OCI-LY1 (cell line): ENCODE data around the gene FAM53A.

Experiments used
- CTCF ChIP-seq: fragments of 200-600 bp; sonication (generic), shearing (Covaris generic); IDR thresholded peaks from 2 replicates; pipeline ENCODE4 v1.5.1; 2017; ENCODE audit warnings: mild to moderate bottlenecking, antibody characterized with exemption, low read length, moderate library complexity, mixed read lengths
- EZH2 ChIP-seq: fragments of 200-600 bp; sonication (generic), shearing (Covaris generic); IDR thresholded peaks from 2 replicates; pipeline ENCODE4 v1.8.0; 2017; ENCODE audit warnings: borderline replicate concordance, mixed run types, mild to moderate bottlenecking, antibody characterized with exemption, low read length, moderate library complexity, mixed read lengths

GRCh38 chr4:1612278-1613098 lies 71.6 kb downstream of the FAM53A start:
- no peak for TF ChIP-seq CTCF
- TF ChIP-seq EZH2, result no peak
